Stomach (tissue), 4 donors: Measurements from ENCODE around the gene PLCH1.

Experiments used
- POLR2AphosphoS5 ChIP-seq, 3 donors: sonication (generic); formaldehyde crosslinking; IDR thresholded peaks; one replicate each; pipeline ENCODE4 v1.6.1; 2016; ENCODE audit warnings: antibody characterized with exemption in 3 of 3
- TF ChIP-seq, protein P1 (sequence below), 7 experiments: fragments of 450-650 bp in 4 of 7; fragments of 200-600 bp in 3 of 7; sonication (generic) in 3 of 7; IDR thresholded peaks; one replicate each; pipeline ENCODE4 v1.5.1; 2016 to 2019; ENCODE audit warnings: antibody characterized with exemption in 7 of 7, control low read depth in 2 of 7, mild to moderate bottlenecking in 1 of 7

GRCh38 chr3:155390351-155390750 is 354.5 kb downstream of the PLCH1 start:
- TF ChIP-seq POLR2AphosphoS5 (IDR thresholded peaks at IDR 0.05), result no peak
- TF ChIP-seq, protein P1, sequence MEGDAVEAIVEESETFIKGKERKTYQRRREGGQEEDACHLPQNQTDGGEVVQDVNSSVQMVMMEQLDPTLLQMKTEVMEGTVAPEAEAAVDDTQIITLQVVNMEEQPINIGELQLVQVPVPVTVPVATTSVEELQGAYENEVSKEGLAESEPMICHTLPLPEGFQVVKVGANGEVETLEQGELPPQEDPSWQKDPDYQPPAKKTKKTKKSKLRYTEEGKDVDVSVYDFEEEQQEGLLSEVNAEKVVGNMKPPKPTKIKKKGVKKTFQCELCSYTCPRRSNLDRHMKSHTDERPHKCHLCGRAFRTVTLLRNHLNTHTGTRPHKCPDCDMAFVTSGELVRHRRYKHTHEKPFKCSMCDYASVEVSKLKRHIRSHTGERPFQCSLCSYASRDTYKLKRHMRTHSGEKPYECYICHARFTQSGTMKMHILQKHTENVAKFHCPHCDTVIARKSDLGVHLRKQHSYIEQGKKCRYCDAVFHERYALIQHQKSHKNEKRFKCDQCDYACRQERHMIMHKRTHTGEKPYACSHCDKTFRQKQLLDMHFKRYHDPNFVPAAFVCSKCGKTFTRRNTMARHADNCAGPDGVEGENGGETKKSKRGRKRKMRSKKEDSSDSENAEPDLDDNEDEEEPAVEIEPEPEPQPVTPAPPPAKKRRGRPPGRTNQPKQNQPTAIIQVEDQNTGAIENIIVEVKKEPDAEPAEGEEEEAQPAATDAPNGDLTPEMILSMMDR (IDR thresholded peaks at IDR 0.05), result no peak
